ENCODE results near the gene B3GNT9.
A peak's percentile ranks its signal among the peaks of the same experiment; 100 is the strongest.

The B3GNT9 gene

GRCh38 chr16:67165121-67166078 is 14.6 kb upstream of the B3GNT9 start:
- no peak for DNase-seq

GRCh38 chr16:67164599-67165061 is 13.8 kb upstream of the B3GNT9 start, which contains the start of gene HSF4:
TSS of gene HSF4 (plus strand) at chr16:67164745. CDS start at chr16:67164812, 67 bp downstream.
- Histone ChIP-seq H3F3A (ENCODE audit: insufficient read depth, low read length) (peaks cover 3% of the 10 kb centered on the region), H4K20me1 (ENCODE audit: insufficient read depth, low read length) (no peaks in the 10 kb centered on the region), H3K9me2 (replicated peaks; ENCODE audit: insufficient read depth, low read length) (no peaks in the 10 kb centered on the region), H3K4me2 (ENCODE audit: low read depth, low read length) (peak within 1 kb of the TSS; percentile 91), H3K27me3 (replicated peaks; ENCODE audit: insufficient read depth, low read length) (no peaks in the 10 kb centered on the region), H3K4me1 (ENCODE audit: low read length) (peaks cover 26% of the 10 kb centered on the region), H3K9me3 (replicated peaks; ENCODE audit: insufficient read depth, low read length) (no peaks in the 10 kb centered on the region), H3K36me3 (replicated peaks; ENCODE audit: insufficient read depth, low read length) (no peaks in the 10 kb centered on the region), H3K79me2 (ENCODE audit: low read length) (no peaks in the 10 kb centered on the region), H3K27ac (ENCODE audit: low read length) (peak within 1 kb of the TSS; percentile 38; the same call in 1 of the 2 replicates), H3K9ac (ENCODE audit: low read length) (peak within 1 kb of the TSS; percentile 60; the same call in 1 of the 2 replicates), H3K4me3 (ENCODE audit: low read length) (peak within 1 kb of the TSS; percentile 52), H2AFZ (ENCODE audit: low read length) (peak within 1 kb of the TSS; percentile 62)
- peak; percentile 78 for DNase-seq
- TF ChIP-seq EZH2phosphoT487 (IDR thresholded peaks at IDR 0.05; ENCODE audit: low read length): no peak
- no peak for TF ChIP-seq EZH2 (optimal IDR thresholded peaks at IDR 0.05; ENCODE audit: low read depth, low read length)
- no peak for TF ChIP-seq CTCF (IDR thresholded peaks at IDR 0.05; ENCODE audit: low read length)

More at GRCh38 chr16:67165121-67166078, 14.6 kb upstream of the B3GNT9 start:
- Histone ChIP-seq H3K9ac (ENCODE audit: low read length) (peak overlapping the region; percentile 60; the same call in 1 of the 2 replicates), H4K20me1 (ENCODE audit: insufficient read depth, low read length) (no peaks in the 10 kb centered on the region), H2AFZ (ENCODE audit: low read length) (no peak overlapping the region), H3K4me3 (ENCODE audit: low read length) (0 out of 2 replicates have a peak overlapping the region, but pooled peaks have one; percentile 52), H3K27ac (ENCODE audit: low read length) (peak overlapping the region; percentile 38; the same call in 1 of the 2 replicates), H3K36me3 (replicated peaks; ENCODE audit: insufficient read depth, low read length) (no peaks in the 10 kb centered on the region), H3F3A (ENCODE audit: insufficient read depth, low read length) (peaks cover 6% of the 10 kb centered on the region), H3K4me2 (ENCODE audit: low read depth, low read length) (peak overlapping the region; percentile 67; the same call in 1 of the 2 replicates), H3K9me3 (replicated peaks; ENCODE audit: insufficient read depth, low read length) (no peaks in the 10 kb centered on the region), H3K79me2 (ENCODE audit: low read length) (no peaks in the 10 kb centered on the region), H3K27me3 (replicated peaks; ENCODE audit: insufficient read depth, low read length) (no peaks in the 10 kb centered on the region), H3K9me2 (replicated peaks; ENCODE audit: insufficient read depth, low read length) (no peaks in the 10 kb centered on the region), H3K4me1 (ENCODE audit: low read length) (peaks cover 31% of the 10 kb centered on the region)
- TF ChIP-seq EZH2 (optimal IDR thresholded peaks at IDR 0.05; ENCODE audit: low read depth, low read length): no peak

- Histone ChIP-seq H2AFZ (ENCODE audit: low read length) (0 out of 2 replicates have a peak overlapping the region, but pooled peaks have one; percentile 53), H3K4me3 (ENCODE audit: low read length) (peak overlapping the region; percentile 49), H3K4me1 (ENCODE audit: low read length) (peaks cover 21% of the 10 kb centered on the region), H3K27me3 (replicated peaks; ENCODE audit: insufficient read depth, low read length) (no peaks in the 10 kb centered on the region), H3K79me2 (ENCODE audit: low read length) (peaks cover 3% of the 10 kb centered on the region; the same call in 1 of the 2 replicates), H3K4me2 (ENCODE audit: low read depth, low read length) (peak overlapping the region; percentile 91), H3K9me2 (replicated peaks; ENCODE audit: insufficient read depth, low read length) (no peaks in the 10 kb centered on the region), H3K27ac (ENCODE audit: low read length) (no peak overlapping the region), H4K20me1 (ENCODE audit: insufficient read depth, low read length) (no peaks in the 10 kb centered on the region), H3K36me3 (replicated peaks; ENCODE audit: insufficient read depth, low read length) (no peaks in the 10 kb centered on the region), H3K9ac (ENCODE audit: low read length) (peak overlapping the region; percentile 20; the same call in 1 of the 2 replicates), H3K9me3 (replicated peaks; ENCODE audit: insufficient read depth, low read length) (no peaks in the 10 kb centered on the region), H3F3A (ENCODE audit: insufficient read depth, low read length) (peaks cover 8% of the 10 kb centered on the region)
- no peak for DNase-seq
- TF ChIP-seq CTCF (IDR thresholded peaks at IDR 0.05; ENCODE audit: low read length) (no peak), EZH2phosphoT487 (IDR thresholded peaks at IDR 0.05; ENCODE audit: low read length) (no peak), EZH2 (optimal IDR thresholded peaks at IDR 0.05; ENCODE audit: low read depth, low read length) (no peak)
Observed at GRCh38 chr16:67163999-67164558, 13.3 kb upstream of the B3GNT9 start.
